Natural killer cell (primary cell): ENCODE measurements around the gene STXBP6. TPM values are rescaled to one million over a fixed set of nuclear protein-coding genes. Genes with fewer than 3 reads are reported as not detected.

ENCODE experiments used
- ATAC-seq, 3 donors: fragments of 150-1000 bp in 2 of 3; fragments of 200-7000 bp in 1 of 3; cut with Tn5 transposase; 1 replicate in 1 of 3; 2 replicates in 2 of 3; pipeline ENCODE4 v1.10.0; 2021; ENCODE audit warnings: mild to moderate bottlenecking in 2 of 3, moderate library complexity in 2 of 3
- DNase-seq, 2 donors: peaks; one replicate each; pipeline versions ENCODE4 v3.0.0 to v3.0.0-alpha.2; 2013 to 2021; ENCODE audit warnings: mixed read lengths in 1 of 2
- H3K27ac ChIP-seq: one replicate; pipeline ENCODE4 v1.5.1; 2013; ENCODE audit warnings: mild to moderate bottlenecking, low read length
- H3K27me3 ChIP-seq: one replicate; pipeline ENCODE4 v1.6.1; 2013; ENCODE audit warnings: low read length; ENCODE audit not compliant: control insufficient read depth, insufficient read depth
- H3K36me3 ChIP-seq: one replicate; pipeline ENCODE4 v1.6.1; 2013; ENCODE audit warnings: low read length; ENCODE audit not compliant: control insufficient read depth, insufficient read depth
- H3K4me1 ChIP-seq: one replicate; pipeline ENCODE4 v1.6.1; 2013; ENCODE audit warnings: low read length; ENCODE audit not compliant: control insufficient read depth, insufficient read depth
- H3K4me3 ChIP-seq: one replicate; pipeline ENCODE4 v1.5.1; 2013; ENCODE audit warnings: low read length
- H3K9me3 ChIP-seq: one replicate; pipeline ENCODE4 v1.6.1; 2013; ENCODE audit warnings: low read length; ENCODE audit not compliant: control insufficient read depth, insufficient read depth
- H3K27ac Mint-ChIP-seq, 2 donors: one replicate each; pipeline ENCODE4 v1.8.0; 2022; ENCODE audit warnings: mild to moderate bottlenecking in 2 of 2, mixed read lengths in 2 of 2, moderate library complexity in 1 of 2
- H3K27me3 Mint-ChIP-seq, 2 donors: one replicate each; pipeline ENCODE4 v1.8.0; 2022; ENCODE audit warnings: low read depth in 2 of 2, mixed read lengths in 2 of 2
- H3K36me3 Mint-ChIP-seq: one replicate; pipeline ENCODE4 v1.8.0; 2022; ENCODE audit warnings: mixed read lengths
- H3K4me1 Mint-ChIP-seq, 2 donors: one replicate each; pipeline ENCODE4 v1.8.0; 2022; ENCODE audit warnings: mixed read lengths in 2 of 2
- H3K4me3 Mint-ChIP-seq: one replicate; pipeline ENCODE4 v1.8.0; 2022; ENCODE audit warnings: mild to moderate bottlenecking, moderate library complexity, mixed read lengths
- H3K9me3 Mint-ChIP-seq, 2 donors: one replicate each; pipeline ENCODE4 v1.8.0; 2022; ENCODE audit warnings: mixed read lengths in 2 of 2
- CTCF ChIP-seq: fragments of 200-600 bp; IDR thresholded peaks from one replicate; pipeline ENCODE4 v1.8.0; 2022; ENCODE audit warnings: antibody characterized with exemption
- whole genome bisulfite sequencing: methylation state at CpG from one replicate; pipeline ENCODE4 v1.1.7; 2013; ENCODE audit warnings: missing lambda C conversion rate; ENCODE audit not compliant: insufficient coverage; 5-methylcytosine and 5-hydroxymethylcytosine counted together
- intact Hi-C: fragments of 100-400 bp; cut with micrococcal nuclease; formaldehyde crosslinking; loops from one replicate; pipeline ENCODE4 v1.14.2; 2022
- total RNA-seq, 4 donors: library from RNA; stranded (reverse); fragments of 120-200 nt in 1 of 4; gene quantifications; one replicate each; pipeline versions ENCODE4 v1.2.3 to v1.2.4, GENCODE V29; 2013 to 2022

Gene STXBP6
- total RNA-seq, 3 donors from 2014 or later (not counting 1 experiment from before 2014, with no cell fraction given), result 0.20 TPM; not detected in 2

DNA sequence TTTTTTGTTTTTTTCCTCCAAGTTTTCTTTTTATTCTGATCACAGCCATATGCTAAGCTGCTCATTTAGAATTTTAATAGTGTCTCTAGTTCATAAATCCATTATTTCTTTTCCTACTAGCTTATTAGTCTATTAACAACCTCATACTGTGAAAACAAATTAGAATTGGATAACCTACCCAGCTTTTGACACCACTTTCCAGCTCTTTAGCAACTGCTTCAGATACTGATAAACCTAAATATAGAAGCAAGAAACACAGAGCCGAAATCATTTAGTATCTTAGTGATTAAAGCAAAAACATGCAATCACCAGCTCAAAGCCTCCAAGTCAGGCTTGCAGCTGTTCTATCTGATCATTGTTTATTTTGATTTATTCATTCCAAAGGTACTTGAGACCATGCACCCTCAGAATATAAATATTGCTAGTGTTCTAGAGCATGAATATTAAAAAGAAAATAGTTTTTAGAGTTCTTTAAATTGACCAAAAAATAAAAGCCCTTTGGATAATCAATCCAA, 121.5 kb downstream of the STXBP6 start:
- 80% methylated on average over 1 of the region's 1 CpG for WGBS
- H3K9me3 ChIP-seq, result no peaks in the 10 kb centered on the region
- DNase-seq, result no peak
- TF ChIP-seq CTCF, result no peak
- peaks cover 19 to 32% of the 10 kb centered on the region in 2 donors for H3K27me3 Mint-ChIP-seq
- H3K9me3 Mint-ChIP-seq, result no peaks in the 10 kb centered on the region
- H3K27ac Mint-ChIP-seq, result no peak overlapping the region
- no peak overlapping the region for H3K27ac ChIP-seq
- no peaks in the 10 kb centered on the region for H3K4me1 ChIP-seq
- ATAC-seq, result no peak
- H3K4me3 Mint-ChIP-seq, result no peak overlapping the region
- intact Hi-C loops, result no loop called here
- no peaks in the 10 kb centered on the region for H3K36me3 Mint-ChIP-seq
- H3K27me3 ChIP-seq, result peaks cover 6% of the 10 kb centered on the region
- H3K4me1 Mint-ChIP-seq, result no peaks in the 10 kb centered on the region
- no peak overlapping the region for H3K4me3 ChIP-seq
- H3K36me3 ChIP-seq, result no peaks in the 10 kb centered on the region

DNA sequence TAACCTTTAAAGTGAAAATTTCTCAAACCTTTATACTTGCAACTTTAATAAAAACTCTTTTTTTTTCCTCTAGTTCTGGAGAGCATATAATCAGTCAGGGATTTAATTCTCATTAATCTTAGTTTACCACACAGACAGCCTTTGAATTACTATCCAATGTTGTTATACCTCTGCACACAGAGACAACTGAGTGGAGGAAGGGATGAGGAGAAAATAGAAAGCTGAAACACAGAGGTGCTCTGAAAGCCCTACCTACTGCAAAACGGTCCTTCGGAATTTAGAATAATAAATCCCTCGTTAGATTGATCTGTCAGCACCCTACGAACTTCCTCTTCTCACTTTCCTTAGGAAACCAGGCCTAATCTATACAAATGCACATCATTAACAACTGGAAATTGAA, 122.1 kb downstream of the STXBP6 start:
- H3K9me3 Mint-ChIP-seq, result no peaks in the 10 kb centered on the region
- peaks cover 6% of the 10 kb centered on the region for H3K27me3 ChIP-seq
- DNase-seq, result no peak
- H3K27ac ChIP-seq, result no peak overlapping the region
- no peaks in the 10 kb centered on the region for H3K36me3 Mint-ChIP-seq
- H3K9me3 ChIP-seq, result no peaks in the 10 kb centered on the region
- H3K27me3 Mint-ChIP-seq, result peaks cover 16 to 34% of the 10 kb centered on the region in 2 donors
- H3K4me1 Mint-ChIP-seq, result no peaks in the 10 kb centered on the region
- H3K36me3 ChIP-seq, result no peaks in the 10 kb centered on the region
- intact Hi-C loops, result no loop called here
- H3K4me1 ChIP-seq, result no peaks in the 10 kb centered on the region
- H3K27ac Mint-ChIP-seq, result no peak overlapping the region
- 2% methylated on average over 4 of the region's 4 CpGs for WGBS
- no peak overlapping the region for H3K4me3 Mint-ChIP-seq
- no peak overlapping the region for H3K4me3 ChIP-seq
- TF ChIP-seq CTCF, result no peak
- ATAC-seq, result no peak

DNA sequence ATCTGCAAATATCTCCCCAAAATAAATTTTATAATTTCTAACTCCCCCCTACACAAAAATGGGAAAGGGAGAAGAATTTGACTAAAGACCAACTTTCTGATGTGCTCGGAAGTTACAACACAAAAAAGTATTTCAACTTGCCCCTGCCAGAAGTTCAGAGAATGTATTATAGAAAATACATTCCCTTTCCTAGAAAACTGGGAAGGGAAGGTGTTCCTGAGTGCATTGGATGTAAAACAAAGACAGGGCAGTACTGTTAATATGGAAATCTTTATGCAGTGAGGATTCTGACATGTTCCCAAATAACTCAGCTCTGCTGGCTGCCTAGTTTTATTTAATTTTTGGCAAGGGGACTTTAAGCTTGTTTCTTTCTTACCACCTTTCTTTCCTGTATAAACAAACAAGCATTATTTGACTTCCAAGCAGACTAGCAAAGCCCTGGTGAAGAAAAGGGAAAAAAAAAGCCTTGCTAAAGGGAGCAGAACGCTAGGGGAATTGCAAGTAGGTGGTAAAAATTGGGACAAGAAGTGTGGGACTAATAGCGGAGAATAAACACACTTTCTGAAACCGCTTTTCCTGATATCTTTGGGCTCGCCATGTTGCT, 124.1 kb downstream of the STXBP6 start:
- no peak overlapping the region for H3K4me3 Mint-ChIP-seq
- H3K27me3 Mint-ChIP-seq, result peaks cover 14 to 43% of the 10 kb centered on the region in 2 donors
- ATAC-seq (no peak), DNase-seq (no peak)
- no peak overlapping the region for H3K27ac ChIP-seq
- H3K27me3 ChIP-seq, result peaks cover 6% of the 10 kb centered on the region
- H3K9me3 ChIP-seq, result no peaks in the 10 kb centered on the region
- no peaks in the 10 kb centered on the region for H3K4me1 Mint-ChIP-seq
- intact Hi-C loops, result no loop called here
- no peaks in the 10 kb centered on the region for H3K4me1 ChIP-seq
- no peak overlapping the region for H3K4me3 ChIP-seq
- TF ChIP-seq CTCF, result no peak
- H3K36me3 ChIP-seq, result no peaks in the 10 kb centered on the region
- H3K27ac Mint-ChIP-seq, result no peak overlapping the region
- WGBS, result 86% methylated on average over 4 of the region's 5 CpGs
- H3K36me3 Mint-ChIP-seq, result no peaks in the 10 kb centered on the region
- H3K9me3 Mint-ChIP-seq, result no peaks in the 10 kb centered on the region

GRCh38 chr14:24924544-24924943, 125.4 kb downstream of the STXBP6 start:
- intact Hi-C loops, result no loop called here
- no peak overlapping the region for H3K27ac ChIP-seq
- no peaks in the 10 kb centered on the region for H3K4me1 ChIP-seq
- Mint-ChIP-seq H3K36me3 (no peaks in the 10 kb centered on the region), H3K4me1 (no peaks in the 10 kb centered on the region), H3K9me3 (no peaks in the 10 kb centered on the region), H3K4me3 (no peak overlapping the region), H3K27me3 (peaks cover 22 to 48% of the 10 kb centered on the region in 2 donors), H3K27ac (no peak overlapping the region)
- H3K9me3 ChIP-seq, result no peaks in the 10 kb centered on the region
- H3K36me3 ChIP-seq, result no peaks in the 10 kb centered on the region
- no peak for TF ChIP-seq CTCF
- 84% methylated on average over 3 of the region's 3 CpGs for WGBS
- ATAC-seq (no peak), DNase-seq (no peak)
- no peak overlapping the region for H3K4me3 ChIP-seq
- H3K27me3 ChIP-seq, result peaks cover 6% of the 10 kb centered on the region
